IPS-20b (cell line): ENCODE results near the gene TAMALIN.

Source experiments
- H3K27ac ChIP-seq: one replicate; pipeline ENCODE4 v1.5.1; 2013; ENCODE audit warnings: low read length
- H3K27me3 ChIP-seq: 2 replicates; pipeline ENCODE4 v1.6.1; 2013; ENCODE audit warnings: mild to moderate bottlenecking, low read length, inconsistent platforms; ENCODE audit not compliant: insufficient read depth
- H3K36me3 ChIP-seq: 2 replicates; pipeline ENCODE4 v1.6.1; 2013; ENCODE audit warnings: low read depth, mild to moderate bottlenecking, inconsistent platforms, low read length, moderate library complexity; ENCODE audit not compliant: insufficient read depth
- H3K4me1 ChIP-seq: 2 replicates; pipeline ENCODE4 v1.6.1; 2013; ENCODE audit warnings: mild to moderate bottlenecking, control low read depth, inconsistent platforms, low read length, moderate library complexity; ENCODE audit not compliant: insufficient read depth
- H3K4me3 ChIP-seq: 2 replicates; pipeline ENCODE4 v1.5.1; 2013; ENCODE audit warnings: mild to moderate bottlenecking, low read length, inconsistent platforms
- H3K9ac ChIP-seq: 2 replicates; pipeline ENCODE4 v1.6.1; 2013; ENCODE audit warnings: low read depth, mild to moderate bottlenecking, inconsistent platforms, low read length, moderate library complexity
- H3K9me3 ChIP-seq: 2 replicates; pipeline ENCODE4 v1.6.1; 2013; ENCODE audit warnings: mild to moderate bottlenecking, low read depth, low read length, inconsistent platforms; ENCODE audit not compliant: insufficient read depth

TAMALIN gene

DNA sequence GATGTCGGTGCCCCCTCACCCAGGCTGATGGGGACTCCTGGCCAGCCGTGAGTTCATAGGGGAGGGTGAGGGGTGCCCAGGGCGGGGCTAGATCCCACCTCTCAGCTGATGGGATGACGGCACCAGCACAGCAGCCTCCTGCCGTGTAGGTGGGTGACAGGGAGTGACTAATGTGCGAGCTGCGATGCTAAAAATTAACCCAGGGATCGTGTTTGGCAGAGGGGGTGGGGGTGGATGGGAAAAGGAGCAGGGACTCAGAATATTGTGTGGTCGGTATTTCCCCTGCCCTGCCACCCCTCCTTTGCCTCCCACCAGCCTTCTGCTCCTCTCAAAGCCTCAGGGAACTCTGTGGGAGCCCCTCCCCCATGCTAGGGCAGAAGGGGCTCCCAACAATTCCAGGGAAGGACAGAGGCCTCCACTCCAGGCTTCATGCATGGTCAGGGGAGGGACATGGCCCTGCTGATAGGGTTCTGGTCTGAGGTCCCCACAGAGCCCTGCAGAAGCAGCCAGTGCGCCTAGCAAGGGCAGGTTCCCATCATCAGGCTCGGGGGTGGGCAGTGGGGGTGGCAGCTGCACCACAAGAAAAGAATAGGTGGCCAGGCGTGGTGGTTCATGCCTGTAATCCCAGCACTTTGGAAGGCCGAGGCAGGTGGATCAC lies 12.5 kb downstream of the TAMALIN start:
- H3K9ac ChIP-seq, result no peak overlapping the region
- no peaks in the 10 kb centered on the region for H3K36me3 ChIP-seq
- no peak overlapping the region for H3K27ac ChIP-seq
- H3K4me1 ChIP-seq, result peaks cover under 1% of the 10 kb centered on the region; the same call in 1 of the 2 replicates
- H3K9me3 ChIP-seq, result no peaks in the 10 kb centered on the region
- peaks cover 73% of the 10 kb centered on the region for H3K27me3 ChIP-seq
- no peak overlapping the region for H3K4me3 ChIP-seq

DNA sequence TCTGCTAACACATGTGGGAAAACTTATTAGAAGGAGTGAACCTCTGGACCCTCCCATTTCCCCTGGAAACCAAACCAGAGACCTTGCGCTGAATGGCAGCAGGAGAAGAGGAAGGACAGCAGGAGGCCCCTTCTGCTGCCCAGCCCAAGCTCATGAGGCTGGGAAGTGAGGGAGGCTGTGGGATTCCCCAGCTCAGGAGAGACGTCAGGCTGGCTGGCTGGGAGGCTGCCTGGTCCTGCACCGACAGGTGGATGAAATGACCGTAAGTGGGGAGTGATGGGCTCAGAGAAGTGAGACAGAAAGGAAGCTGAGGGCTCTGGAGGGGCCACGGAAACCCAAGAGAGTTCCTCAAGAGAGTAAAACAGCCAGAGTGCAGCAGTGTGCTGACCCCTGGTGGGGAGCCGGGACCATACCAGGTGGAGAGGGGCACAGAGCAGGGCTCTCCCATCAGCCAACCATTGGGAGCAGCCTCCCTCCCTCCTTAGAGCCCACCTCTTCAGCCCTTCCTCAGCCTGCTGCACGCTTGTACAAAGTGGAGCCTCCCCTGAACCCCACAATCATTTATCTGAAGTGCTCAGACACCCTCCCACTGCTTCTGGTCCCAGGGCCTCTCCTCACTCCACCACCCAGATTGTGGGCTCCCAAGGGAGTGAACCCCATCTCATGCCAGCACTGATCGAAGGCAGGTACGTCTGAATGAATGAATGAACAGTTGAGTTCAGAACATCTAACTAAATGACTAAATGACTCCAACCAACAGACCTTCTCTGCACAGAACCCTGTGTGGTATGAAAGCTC lies 14.0 kb downstream of the TAMALIN start:
- no peak overlapping the region for H3K9ac ChIP-seq
- peaks cover 68% of the 10 kb centered on the region for H3K27me3 ChIP-seq
- no peak overlapping the region for H3K27ac ChIP-seq
- no peaks in the 10 kb centered on the region for H3K9me3 ChIP-seq
- H3K4me1 ChIP-seq, result no peaks in the 10 kb centered on the region
- H3K36me3 ChIP-seq, result no peaks in the 10 kb centered on the region
- H3K4me3 ChIP-seq, result peak overlapping the region; percentile 14; the same call in 1 of the 2 replicates

- peak overlapping the region; percentile 70 for H3K4me3 ChIP-seq
- H3K9ac ChIP-seq, result no peak overlapping the region
- H3K4me1 ChIP-seq, result no peaks in the 10 kb centered on the region
Measured at GRCh38 chr12:52022841-52023181, 16.1 kb downstream of the TAMALIN start.

GRCh38 chr12:52023182-52023975 lies 16.6 kb downstream of the TAMALIN start:
- Histone ChIP-seq H3K9me3 (no peaks in the 10 kb centered on the region), H3K27ac (no peak overlapping the region), H3K36me3 (no peaks in the 10 kb centered on the region), H3K27me3 (peaks cover 51% of the 10 kb centered on the region), H3K4me1 (no peaks in the 10 kb centered on the region), H3K4me3 (peak overlapping the region; percentile 70), H3K9ac (no peak overlapping the region)

More at GRCh38 chr12:52022841-52023181, 16.1 kb downstream of the TAMALIN start:
- Histone ChIP-seq H3K36me3 (no peaks in the 10 kb centered on the region), H3K9me3 (no peaks in the 10 kb centered on the region), H3K27ac (no peak overlapping the region), H3K27me3 (peaks cover 51% of the 10 kb centered on the region)

- no peak overlapping the region for H3K27ac ChIP-seq
- peak overlapping the region; percentile 57 for H3K4me3 ChIP-seq
- no peaks in the 10 kb centered on the region for H3K9me3 ChIP-seq
- H3K9ac ChIP-seq, result no peak overlapping the region
- H3K27me3 ChIP-seq, result peaks cover 51% of the 10 kb centered on the region
- no peaks in the 10 kb centered on the region for H3K36me3 ChIP-seq
- no peaks in the 10 kb centered on the region for H3K4me1 ChIP-seq
Measured at GRCh38 chr12:52023976-52024688, 17.4 kb downstream of the TAMALIN start.

DNA sequence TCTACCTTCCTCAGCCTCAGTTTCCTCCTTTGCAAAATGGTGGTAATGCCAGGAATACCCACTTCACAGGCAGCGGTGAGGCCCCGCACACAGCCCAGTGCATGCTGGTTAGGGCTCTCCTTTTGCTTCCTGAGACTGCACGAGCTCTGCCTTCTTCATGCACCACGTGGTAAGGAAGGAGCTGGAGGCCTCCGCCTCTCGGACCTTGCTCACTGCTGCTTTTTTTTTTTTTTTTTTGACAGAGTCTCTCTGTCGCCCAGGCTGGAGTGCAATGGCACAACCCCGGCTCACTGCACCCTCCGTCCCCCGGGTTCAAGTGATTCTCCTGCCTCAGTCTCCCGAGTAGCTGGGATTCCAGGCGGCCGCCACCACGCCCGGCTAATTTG lies 18.1 kb downstream of the TAMALIN start:
- H3K4me1 ChIP-seq, result peaks cover 5% of the 10 kb centered on the region
- H3K27me3 ChIP-seq, result peaks cover 49% of the 10 kb centered on the region
- H3K9ac ChIP-seq, result no peak overlapping the region
- no peaks in the 10 kb centered on the region for H3K9me3 ChIP-seq
- no peak overlapping the region for H3K4me3 ChIP-seq
- no peak overlapping the region for H3K27ac ChIP-seq
- H3K36me3 ChIP-seq, result no peaks in the 10 kb centered on the region

DNA sequence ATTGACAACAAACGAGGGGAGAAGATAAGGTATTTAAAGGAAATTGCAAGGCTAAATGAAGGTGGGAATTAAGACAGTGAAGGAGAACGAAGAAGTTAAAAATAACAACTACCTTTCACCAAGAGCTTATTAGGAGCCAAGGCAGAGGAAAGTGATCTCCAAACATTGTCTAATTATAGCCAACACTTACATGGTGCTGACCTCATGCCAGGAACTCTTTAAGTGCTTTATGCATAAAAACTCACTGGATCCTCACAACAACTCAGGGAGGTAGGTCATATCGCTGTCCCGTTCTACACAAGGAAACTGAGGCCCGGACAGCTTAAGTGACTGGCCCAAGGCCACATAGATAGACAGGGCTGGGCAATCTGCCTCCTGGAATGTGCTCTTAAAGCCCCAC lies 19.5 kb downstream of the TAMALIN start:
- no peaks in the 10 kb centered on the region for H3K36me3 ChIP-seq
- H3K9me3 ChIP-seq, result no peaks in the 10 kb centered on the region
- H3K9ac ChIP-seq, result no peak overlapping the region
- peaks cover 37% of the 10 kb centered on the region for H3K27me3 ChIP-seq
- H3K4me1 ChIP-seq, result peaks cover 7% of the 10 kb centered on the region
- H3K27ac ChIP-seq, result no peak overlapping the region
- H3K4me3 ChIP-seq, result no peak overlapping the region

DNA sequence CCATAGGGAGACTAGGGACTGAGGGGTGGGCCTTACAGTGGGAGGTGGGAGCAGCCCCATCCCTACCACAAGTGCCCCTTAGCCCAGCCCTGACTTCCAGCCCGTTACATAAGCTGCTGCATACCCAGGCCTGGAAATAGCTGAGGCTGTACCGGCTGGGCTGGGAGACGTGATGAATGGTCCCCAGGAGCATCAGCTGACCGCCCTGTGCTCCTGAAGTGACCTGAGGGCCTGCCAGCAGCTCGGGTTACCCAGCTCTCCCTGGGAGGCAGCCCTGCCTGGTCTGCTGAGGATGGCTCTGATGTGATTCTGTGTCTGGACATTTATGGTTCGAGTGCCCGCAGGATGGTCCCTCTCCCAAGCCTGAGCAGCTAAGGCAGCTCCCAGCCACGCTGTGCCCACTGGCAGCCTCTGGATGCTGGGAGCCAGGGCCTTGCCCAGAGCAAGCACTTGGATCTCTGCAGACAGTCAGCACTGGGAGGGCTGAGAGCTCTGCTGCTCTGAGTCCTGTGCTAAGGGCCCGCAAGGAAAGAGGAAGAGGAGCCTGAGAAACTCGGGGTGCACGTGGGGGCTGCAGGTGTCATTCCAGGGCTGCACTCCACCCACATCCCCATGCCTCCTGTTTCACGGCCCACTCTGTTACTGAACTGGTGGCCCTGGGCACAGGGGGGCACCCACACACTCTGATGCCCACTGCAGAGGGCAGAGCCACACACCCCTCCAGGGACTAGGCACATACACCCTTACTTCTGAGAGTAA lies 20.5 kb downstream of the TAMALIN start:
- peaks cover 9% of the 10 kb centered on the region for H3K4me1 ChIP-seq
- H3K4me3 ChIP-seq, result no peak overlapping the region
- H3K27ac ChIP-seq, result no peak overlapping the region
- no peaks in the 10 kb centered on the region for H3K9me3 ChIP-seq
- no peak overlapping the region for H3K9ac ChIP-seq
- peaks cover 30% of the 10 kb centered on the region for H3K27me3 ChIP-seq
- no peaks in the 10 kb centered on the region for H3K36me3 ChIP-seq

GRCh38 chr12:52029685-52030084 lies 22.9 kb downstream of the TAMALIN start:
- H3K9me3 ChIP-seq, result no peaks in the 10 kb centered on the region
- no peak overlapping the region for H3K27ac ChIP-seq
- H3K27me3 ChIP-seq, result peaks cover 22% of the 10 kb centered on the region
- H3K36me3 ChIP-seq, result no peaks in the 10 kb centered on the region
- H3K9ac ChIP-seq, result peak overlapping the region; percentile 34; the same call in 1 of the 2 replicates
- H3K4me3 ChIP-seq, result no peak overlapping the region
- H3K4me1 ChIP-seq, result peaks cover 17% of the 10 kb centered on the region

- H3K4me3 ChIP-seq, result peak overlapping the region; percentile 65
- no peak overlapping the region for H3K27ac ChIP-seq
- peaks cover 41% of the 10 kb centered on the region for H3K27me3 ChIP-seq
- peak overlapping the region; percentile 52; the same call in 1 of the 2 replicates for H3K9ac ChIP-seq
- no peaks in the 10 kb centered on the region for H3K9me3 ChIP-seq
- H3K4me1 ChIP-seq, result peaks cover 20% of the 10 kb centered on the region
- H3K36me3 ChIP-seq, result no peaks in the 10 kb centered on the region
Measured at GRCh38 chr12:52032446-52032803, 25.7 kb downstream of the TAMALIN start.
